ENCODE measurements around the gene SYCP2. TPM values are rescaled to one million over a fixed set of nuclear protein-coding genes. Genes with fewer than 3 reads are reported as not detected.

The SYCP2 gene
- total and polyA plus RNA-seq, 2 experiments from 2014 or later: 1.1 to 1.5 TPM

DNA sequence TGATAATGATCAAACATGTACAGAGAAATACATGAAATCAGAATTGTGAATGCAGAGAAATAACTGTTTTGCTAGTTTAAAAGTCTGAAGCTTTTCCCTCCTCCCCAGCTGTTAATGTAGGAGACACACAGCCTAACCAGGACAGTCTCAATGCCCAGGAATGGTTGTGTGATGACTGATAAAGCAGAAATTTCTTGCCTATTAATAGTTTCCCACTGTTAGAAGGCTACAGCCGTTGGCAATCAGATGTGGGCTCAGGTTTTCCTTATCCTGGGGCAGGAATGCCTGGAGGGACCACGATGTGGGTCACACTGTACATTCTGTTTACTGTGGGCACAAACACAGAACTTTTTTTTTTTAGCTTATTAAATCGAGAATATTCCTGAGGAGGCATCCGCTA lies 4.8 kb upstream of the SYCP2 start:
- 70% methylated on average over 4 of the region's 4 CpGs for WGBS (ENCODE audit: low lambda C conversion rate, missing lambda C conversion rate)
- H3K27me3 ChIP-seq: no peaks in the 10 kb centered on the region
- peaks cover 53% of the 10 kb centered on the region for H3K79me2 ChIP-seq
- no peak for DNase-seq (ENCODE audit: low spot score)
- H3K9me2 ChIP-seq (replicated peaks; ENCODE audit: insufficient read depth): no peaks in the 10 kb centered on the region
- H3K4me3 ChIP-seq: no peak overlapping the region
- peak overlapping the region; percentile 84 for H3K4me2 ChIP-seq
- no peaks in the 10 kb centered on the region for H3K36me3 ChIP-seq (replicated peaks; ENCODE audit: insufficient read depth, low read depth)
- TF ChIP-seq, protein P1, sequence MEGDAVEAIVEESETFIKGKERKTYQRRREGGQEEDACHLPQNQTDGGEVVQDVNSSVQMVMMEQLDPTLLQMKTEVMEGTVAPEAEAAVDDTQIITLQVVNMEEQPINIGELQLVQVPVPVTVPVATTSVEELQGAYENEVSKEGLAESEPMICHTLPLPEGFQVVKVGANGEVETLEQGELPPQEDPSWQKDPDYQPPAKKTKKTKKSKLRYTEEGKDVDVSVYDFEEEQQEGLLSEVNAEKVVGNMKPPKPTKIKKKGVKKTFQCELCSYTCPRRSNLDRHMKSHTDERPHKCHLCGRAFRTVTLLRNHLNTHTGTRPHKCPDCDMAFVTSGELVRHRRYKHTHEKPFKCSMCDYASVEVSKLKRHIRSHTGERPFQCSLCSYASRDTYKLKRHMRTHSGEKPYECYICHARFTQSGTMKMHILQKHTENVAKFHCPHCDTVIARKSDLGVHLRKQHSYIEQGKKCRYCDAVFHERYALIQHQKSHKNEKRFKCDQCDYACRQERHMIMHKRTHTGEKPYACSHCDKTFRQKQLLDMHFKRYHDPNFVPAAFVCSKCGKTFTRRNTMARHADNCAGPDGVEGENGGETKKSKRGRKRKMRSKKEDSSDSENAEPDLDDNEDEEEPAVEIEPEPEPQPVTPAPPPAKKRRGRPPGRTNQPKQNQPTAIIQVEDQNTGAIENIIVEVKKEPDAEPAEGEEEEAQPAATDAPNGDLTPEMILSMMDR (IDR thresholded peaks at IDR 0.05; ENCODE audit: poor library complexity): no peak
- TF ChIP-seq EZH2 (IDR thresholded peaks at IDR 0.05; ENCODE audit: borderline replicate concordance): no peak
- no peak overlapping the region for H2AFZ ChIP-seq
- peaks cover 28% of the 10 kb centered on the region for H3K4me1 ChIP-seq (ENCODE audit: insufficient read depth)
- no peaks in the 10 kb centered on the region for H4K20me1 ChIP-seq (ENCODE audit: insufficient read depth, poor library complexity, severe bottlenecking)
- H3K9me3 ChIP-seq (ENCODE audit: low read depth): no peaks in the 10 kb centered on the region
- H3K27ac ChIP-seq: no peak overlapping the region

DNA sequence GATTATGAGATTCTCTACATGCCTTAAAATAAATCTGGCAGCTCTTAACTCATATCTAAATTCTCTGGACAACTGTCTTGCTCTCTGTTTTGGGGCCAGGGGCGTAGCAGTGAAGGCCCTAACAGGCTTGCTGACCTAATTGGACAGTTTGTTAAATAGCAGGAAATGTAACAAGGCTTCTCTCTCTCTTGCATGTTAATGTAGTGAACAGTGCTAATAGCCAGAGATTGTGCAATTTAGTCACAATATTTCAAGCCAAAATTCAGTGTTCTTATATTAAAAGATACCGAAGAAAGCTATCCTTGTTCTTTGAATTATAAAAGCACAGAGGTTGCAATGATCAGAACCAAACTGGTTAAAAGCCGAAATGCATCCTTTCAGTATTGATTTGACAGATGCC lies 3.7 kb upstream of the SYCP2 start:
- peaks cover 28% of the 10 kb centered on the region for H3K4me1 ChIP-seq (ENCODE audit: insufficient read depth)
- 92% methylated on average over 3 of the region's 3 CpGs for WGBS (ENCODE audit: low lambda C conversion rate, missing lambda C conversion rate)
- H3K36me3 ChIP-seq (replicated peaks; ENCODE audit: insufficient read depth, low read depth): no peaks in the 10 kb centered on the region
- no peak for TF ChIP-seq EZH2phosphoT487 (IDR thresholded peaks at IDR 0.05; ENCODE audit: low read depth, severe bottlenecking, unreplicated experiment)
- TF ChIP-seq, protein P1 (IDR thresholded peaks at IDR 0.05; ENCODE audit: poor library complexity): no peak
- no peak for TF ChIP-seq EZH2 (IDR thresholded peaks at IDR 0.05; ENCODE audit: borderline replicate concordance)
- no peak for DNase-seq (ENCODE audit: low spot score)
- no peaks in the 10 kb centered on the region for H3K27me3 ChIP-seq
- no peak overlapping the region for H3K27ac ChIP-seq
- H3K4me2 ChIP-seq: peak overlapping the region; percentile 84
- H3K9me2 ChIP-seq (replicated peaks; ENCODE audit: insufficient read depth): no peaks in the 10 kb centered on the region
- H3K79me2 ChIP-seq: peaks cover 42% of the 10 kb centered on the region
- H3K9me3 ChIP-seq (ENCODE audit: low read depth): no peaks in the 10 kb centered on the region
- H2AFZ ChIP-seq: no peak overlapping the region
- H4K20me1 ChIP-seq (ENCODE audit: insufficient read depth, poor library complexity, severe bottlenecking): no peaks in the 10 kb centered on the region
- H3K4me3 ChIP-seq: no peak overlapping the region

DNA sequence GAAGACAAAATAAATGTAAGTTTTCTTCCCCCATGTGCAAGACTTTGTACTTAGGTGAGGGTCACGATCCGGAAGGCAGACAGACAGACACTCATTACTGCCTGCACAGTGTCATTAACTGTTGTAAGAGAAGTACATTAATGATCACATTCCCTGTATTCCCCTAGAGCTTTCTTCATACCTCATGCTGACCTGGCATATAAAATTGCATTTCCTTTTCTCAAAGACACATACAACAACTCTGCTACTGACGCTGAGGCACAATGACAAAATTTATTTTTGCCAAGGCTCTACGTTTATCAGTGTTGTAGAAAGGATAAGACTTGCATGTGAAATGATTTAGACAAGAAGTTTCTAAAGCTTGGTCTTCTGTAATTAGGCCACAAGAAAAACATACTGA lies 3.0 kb upstream of the SYCP2 start:
- H3K36me3 ChIP-seq (replicated peaks; ENCODE audit: insufficient read depth, low read depth): no peaks in the 10 kb centered on the region
- no peak overlapping the region for H3K4me2 ChIP-seq
- no peak overlapping the region for H3K4me3 ChIP-seq
- no peaks in the 10 kb centered on the region for H3K27me3 ChIP-seq
- no peak overlapping the region for H2AFZ ChIP-seq
- no peaks in the 10 kb centered on the region for H3K9me2 ChIP-seq (replicated peaks; ENCODE audit: insufficient read depth)
- DNase-seq (ENCODE audit: low spot score): no peak
- no peaks in the 10 kb centered on the region for H3K9me3 ChIP-seq (ENCODE audit: low read depth)
- H3K4me1 ChIP-seq (ENCODE audit: insufficient read depth): peaks cover 25% of the 10 kb centered on the region
- WGBS (ENCODE audit: low lambda C conversion rate, missing lambda C conversion rate): 70% methylated on average over 4 of the region's 4 CpGs
- H3K27ac ChIP-seq: no peak overlapping the region
- H4K20me1 ChIP-seq (ENCODE audit: insufficient read depth, poor library complexity, severe bottlenecking): no peaks in the 10 kb centered on the region
- peaks cover 35% of the 10 kb centered on the region for H3K79me2 ChIP-seq
- TF ChIP-seq EZH2 (IDR thresholded peaks at IDR 0.05; ENCODE audit: borderline replicate concordance) (no peak), EZH2phosphoT487 (IDR thresholded peaks at IDR 0.05; ENCODE audit: low read depth, severe bottlenecking, unreplicated experiment) (no peak)
- TF ChIP-seq, protein P1 (IDR thresholded peaks at IDR 0.05; ENCODE audit: poor library complexity): no peak
